Stimulated activated CD4-positive, alpha-beta T cell treated with anti-CD3 and anti-CD28 coated beads, Interleukin-12 subunit alpha, Interleukin-12 subunit beta, amount 100 ng/mL, for 24 hours (primary cell): ENCODE measurements around the gene ZNF597.

Experiments used
- DNase-seq, 2 experiments: peaks; one replicate each; pipeline ENCODE4 v3.0.0-alpha.2; 2020; ENCODE audit warnings: low read depth in 2 of 2

The ZNF597 gene

GRCh38 chr16:3454631-3455147 is 11.4 kb upstream of the ZNF597 start:
- no peak for DNase-seq

GRCh38 chr16:3454093-3454492 is 10.8 kb upstream of the ZNF597 start:
- DNase-seq = no peak

DNA sequence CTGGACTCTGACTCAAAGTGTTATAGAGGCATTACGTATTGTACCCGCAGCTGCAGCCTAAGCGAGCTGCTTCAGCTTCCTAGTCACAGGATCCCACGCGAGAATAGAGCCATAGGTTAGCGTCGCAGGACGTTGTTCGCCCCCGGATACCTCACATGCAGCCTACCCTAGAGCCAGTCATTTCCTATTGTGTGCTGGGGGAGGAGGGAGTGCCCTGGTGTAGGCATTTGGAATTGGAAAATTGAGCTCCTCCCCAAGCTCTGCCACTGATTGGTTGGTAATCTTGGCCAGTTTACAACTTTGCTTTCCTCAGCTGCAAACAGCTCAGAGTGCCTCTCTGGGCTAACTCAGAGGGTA is 706 bp upstream of the ZNF597 start:
- DNase-seq = no peak

DNA sequence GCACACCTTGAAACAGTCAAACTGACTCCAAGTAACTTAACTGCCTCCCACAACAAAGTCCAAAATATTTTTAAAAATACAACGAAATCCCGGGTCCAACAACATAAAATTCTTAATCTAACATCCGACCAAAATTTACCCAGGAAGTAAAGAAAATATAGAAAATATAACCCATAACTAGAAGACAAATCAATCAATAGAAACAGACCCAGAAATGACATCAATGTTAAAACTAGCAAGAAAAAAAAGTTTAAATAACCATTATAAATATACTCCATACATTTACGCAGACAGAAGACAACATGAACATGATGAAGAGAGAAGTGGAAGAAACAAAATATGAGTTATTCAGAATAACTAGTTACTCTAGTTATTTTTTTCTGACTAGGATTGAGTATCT is 3.7 kb downstream of the ZNF597 start:
- no peak for DNase-seq

DNA sequence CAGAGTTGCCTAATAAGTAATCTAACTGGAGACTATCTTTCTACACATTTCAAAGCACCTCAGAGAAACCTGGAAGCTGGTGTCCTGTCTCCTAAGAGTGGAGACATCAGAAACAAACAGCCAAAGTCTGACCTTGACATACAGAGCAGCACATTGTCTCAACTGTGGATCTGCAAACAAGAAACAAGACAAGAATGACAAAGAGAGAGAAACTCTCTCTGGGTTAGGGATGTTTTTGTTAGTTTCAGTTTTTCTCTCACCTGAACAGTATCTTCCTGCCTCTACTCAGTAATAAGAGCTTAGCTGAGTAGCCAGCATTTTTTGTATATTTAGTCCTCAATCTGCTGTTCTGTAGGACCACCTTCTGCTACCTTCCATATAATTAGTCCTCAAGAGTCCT is 8.9 kb downstream of the ZNF597 start:
- DNase-seq = no peak

GRCh38 chr16:3431779-3432219 is 11.5 kb downstream of the ZNF597 start:
- peak; percentile 52 to 54 for DNase-seq

DNA sequence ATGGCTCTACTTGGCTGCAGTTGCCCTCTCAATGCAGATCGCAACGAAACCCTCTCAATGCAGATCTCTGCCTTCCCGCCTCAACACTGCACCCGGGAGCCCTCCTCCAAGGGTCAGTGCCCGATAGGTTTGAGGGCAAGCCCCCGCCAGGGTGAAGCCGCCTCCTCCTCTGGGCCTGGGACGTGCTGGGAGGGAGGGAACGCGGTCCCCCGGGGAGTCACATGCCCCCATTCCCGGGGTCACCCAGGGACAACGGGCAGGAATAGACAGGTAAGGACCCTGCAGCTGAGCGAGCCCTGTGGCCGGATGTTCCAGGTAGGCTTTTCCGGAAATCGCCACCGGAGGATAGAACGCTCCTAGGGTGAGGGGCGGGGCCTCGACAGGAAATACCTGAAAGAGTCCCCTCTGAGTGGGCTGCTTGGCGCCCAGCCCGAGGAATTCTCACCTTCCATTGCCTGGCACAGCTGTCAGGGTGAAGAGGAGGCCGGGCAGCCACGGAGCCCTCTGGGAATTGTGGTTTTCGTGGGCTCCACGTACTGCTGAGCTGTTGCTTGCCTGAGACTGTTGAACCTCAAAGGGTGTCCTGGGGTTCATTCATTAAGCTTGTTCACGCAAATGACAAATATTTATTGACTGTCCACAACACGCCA is 29.4 kb downstream of the ZNF597 start:
- no peak for DNase-seq

DNA sequence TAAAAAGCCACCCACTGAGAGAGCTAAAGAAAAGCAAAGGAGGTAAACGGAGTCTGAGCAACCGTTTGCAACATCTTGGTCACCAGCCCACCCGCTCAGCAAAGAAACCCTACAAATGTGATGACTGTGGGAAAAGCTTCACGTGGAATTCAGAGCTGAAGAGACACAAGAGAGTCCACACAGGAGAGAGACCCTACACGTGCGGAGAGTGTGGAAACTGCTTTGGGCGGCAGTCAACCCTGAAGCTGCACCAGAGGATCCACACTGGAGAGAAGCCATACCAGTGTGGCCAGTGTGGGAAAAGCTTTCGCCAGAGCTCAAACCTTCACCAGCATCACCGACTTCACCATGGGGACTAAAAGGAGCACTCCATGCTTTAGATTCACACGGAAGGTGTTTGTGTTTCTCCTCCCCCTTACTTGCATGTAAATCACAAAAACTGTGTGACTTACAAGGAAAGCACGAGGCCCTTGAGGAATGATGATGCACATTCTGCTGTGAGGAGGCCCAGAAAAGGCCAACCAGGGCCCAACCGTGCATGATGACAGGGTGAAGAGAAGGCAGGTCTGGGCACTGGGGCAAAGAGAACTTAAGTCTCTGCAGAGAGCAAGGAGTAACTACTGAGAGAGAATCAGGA is 34.6 kb downstream of the ZNF597 start:
- DNase-seq = no peak

DNA sequence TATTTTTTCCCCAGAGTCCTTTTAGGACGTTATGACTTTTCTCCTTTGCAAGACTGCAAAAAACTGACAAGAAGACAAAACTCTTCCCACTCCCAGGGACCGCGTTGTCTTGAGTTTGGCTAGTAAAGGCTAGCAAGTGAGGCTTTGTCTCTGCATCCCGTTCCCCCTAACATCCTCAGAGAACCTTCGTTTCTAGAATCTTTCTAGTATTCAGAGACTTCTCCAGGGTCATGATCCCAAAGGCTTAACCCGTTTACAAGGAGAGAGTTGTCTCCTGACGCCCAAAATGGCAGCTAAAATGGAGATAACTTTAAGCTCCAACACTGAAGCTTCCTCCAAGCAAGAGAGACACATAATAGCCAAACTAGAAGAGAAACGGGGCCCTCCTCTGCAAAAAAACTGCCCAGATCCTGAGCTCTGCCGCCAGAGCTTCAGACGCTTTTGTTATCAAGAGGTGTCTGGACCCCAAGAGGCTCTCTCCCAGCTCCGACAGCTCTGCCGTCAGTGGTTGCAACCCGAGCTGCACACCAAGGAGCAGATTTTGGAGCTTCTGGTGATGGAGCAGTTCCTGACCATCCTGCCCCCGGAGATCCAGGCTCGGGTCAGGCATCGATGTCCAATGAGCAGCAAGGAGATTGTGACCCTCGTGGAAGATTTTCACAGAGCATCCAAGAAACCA is 41.4 kb downstream of the ZNF597 start:
- no peak for DNase-seq

GRCh38 chr16:3400779-3401688 is 42.3 kb downstream of the ZNF597 start, which contains the start of the genes ZNF174 and ZSCAN32:
ZNF174 (plus strand) TSS chr16:3401215; CDS start chr16:3402005, 790 bp downstream.
ZSCAN32 (minus strand) TSS chr16:3401004; CDS start chr16:3397557, 3,447 bp downstream.
- DNase-seq = peak; percentile 97 to 98

DNA sequence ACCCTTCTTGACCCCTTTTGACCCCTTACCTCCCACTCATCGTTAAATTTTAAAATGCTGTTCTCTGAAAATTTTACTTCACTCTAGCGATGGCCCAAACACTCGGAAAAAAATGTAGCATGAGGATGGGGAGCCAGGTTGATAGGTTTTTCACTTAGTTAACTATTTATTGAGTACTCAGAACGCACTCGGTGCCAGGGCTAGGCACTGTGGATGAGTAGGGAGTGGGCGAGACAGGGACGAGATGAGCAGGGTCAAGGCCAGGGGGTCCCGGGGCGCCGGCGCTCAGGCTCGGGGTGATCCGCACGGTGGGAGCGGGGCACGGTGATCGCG is 42.9 kb downstream of the ZNF597 start:
- DNase-seq = no peak

GRCh38 chr16:3389663-3390338 is 53.5 kb downstream of the ZNF597 start:
- no peak for DNase-seq

DNA sequence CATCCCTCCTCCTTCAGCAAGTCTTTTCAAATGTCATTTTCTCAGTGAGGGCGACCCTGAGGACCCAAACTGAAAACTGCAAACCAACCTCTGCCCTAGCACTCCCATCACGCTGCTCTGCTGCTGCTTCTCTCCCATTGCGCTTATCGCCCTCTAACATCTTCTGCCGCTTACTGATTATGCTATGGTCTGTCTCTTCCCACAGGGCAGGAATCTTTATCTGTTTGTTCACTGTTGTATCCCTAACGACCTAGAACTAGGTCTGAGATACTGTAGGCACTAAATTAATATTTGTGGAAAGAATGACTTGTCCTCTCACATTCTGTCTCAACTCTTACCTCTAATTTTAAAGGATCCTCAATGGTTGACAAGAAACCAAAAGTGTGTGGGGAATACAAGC is 55.0 kb downstream of the ZNF597 start:
- DNase-seq = no peak

- DNase-seq = no peak
These were observed 60.3 kb downstream of the ZNF597 start for GRCh38 chr16:3383045-3383448.
